ENCODE measurements around the gene SLC25A41. TPM values are rescaled to one million over a fixed set of nuclear protein-coding genes. Genes with fewer than 3 reads are reported as not detected.

SLC25A41 gene
- total and polyA plus RNA-seq, 2 experiments from 2014 or later: 0.27 to 0.50 TPM

- H3K79me2 ChIP-seq: peaks cover 30% of the 10 kb centered on the region
- TF ChIP-seq EZH2phosphoT487 (IDR thresholded peaks at IDR 0.05; ENCODE audit: low read depth, severe bottlenecking, unreplicated experiment) (no peak), CTCF (IDR thresholded peaks at IDR 0.05; ENCODE audit: poor library complexity) (no peak), EZH2 (IDR thresholded peaks at IDR 0.05; ENCODE audit: borderline replicate concordance) (no peak)
- no peaks in the 10 kb centered on the region for H4K20me1 ChIP-seq (ENCODE audit: insufficient read depth, poor library complexity, severe bottlenecking)
- no peaks in the 10 kb centered on the region for H3K9me2 ChIP-seq (replicated peaks; ENCODE audit: insufficient read depth)
- no peak for DNase-seq (ENCODE audit: low spot score)
- H3K27me3 ChIP-seq: no peaks in the 10 kb centered on the region
- peak overlapping the region; percentile 98 for H3K27ac ChIP-seq
- peaks cover 8% of the 10 kb centered on the region for H3K4me1 ChIP-seq (ENCODE audit: insufficient read depth)
- no peaks in the 10 kb centered on the region for H3K9me3 ChIP-seq (ENCODE audit: low read depth)
- H2AFZ ChIP-seq: peak overlapping the region; percentile 68
- 20% methylated on average over 14 of the region's 14 CpGs for WGBS (ENCODE audit: low lambda C conversion rate, missing lambda C conversion rate)
- no peaks in the 10 kb centered on the region for H3K36me3 ChIP-seq (replicated peaks; ENCODE audit: insufficient read depth, low read depth)
- H3K4me2 ChIP-seq: peak overlapping the region; percentile 82
- peak overlapping the region; percentile 32 for H3K4me3 ChIP-seq
These were observed 39.6 kb downstream of the SLC25A41 start for GRCh38 chr19:6393983-6394412.

- Histone ChIP-seq H3K79me2 (peaks cover 30% of the 10 kb centered on the region), H3K4me1 (ENCODE audit: insufficient read depth) (peaks cover 8% of the 10 kb centered on the region), H3K9me3 (ENCODE audit: low read depth) (no peaks in the 10 kb centered on the region), H3K36me3 (replicated peaks; ENCODE audit: insufficient read depth, low read depth) (no peaks in the 10 kb centered on the region), H3K27me3 (no peaks in the 10 kb centered on the region), H3K4me3 (peak within 1 kb of the TSS; percentile 44), H2AFZ (peak within 1 kb of the TSS; percentile 68), H3K4me2 (peak within 1 kb of the TSS; percentile 82), H3K27ac (peak within 1 kb of the TSS; percentile 98), H4K20me1 (ENCODE audit: insufficient read depth, poor library complexity, severe bottlenecking) (no peaks in the 10 kb centered on the region), H3K9me2 (replicated peaks; ENCODE audit: insufficient read depth) (no peaks in the 10 kb centered on the region)
- 1% methylated on average over 52 of the region's 69 CpGs for WGBS (ENCODE audit: low lambda C conversion rate, missing lambda C conversion rate)
- peak; percentile 99 for DNase-seq (ENCODE audit: low spot score)
- TF ChIP-seq EZH2 (IDR thresholded peaks at IDR 0.05; ENCODE audit: borderline replicate concordance) (no peak), EZH2phosphoT487 (IDR thresholded peaks at IDR 0.05; ENCODE audit: low read depth, severe bottlenecking, unreplicated experiment) (no peak), CTCF (IDR thresholded peaks at IDR 0.05; ENCODE audit: poor library complexity) (peak; percentile 11)
These were observed 40.2 kb downstream of the SLC25A41 start, which contains the start of gene GTF2F1 for GRCh38 chr19:6393074-6393982. TSS of gene GTF2F1 (minus strand) at chr19:6393164. CDS start at chr19:6392995, 169 bp downstream.

GRCh38 chr19:6392221-6393073 is 41.1 kb downstream of the SLC25A41 start:
- no peaks in the 10 kb centered on the region for H3K36me3 ChIP-seq (replicated peaks; ENCODE audit: insufficient read depth, low read depth)
- no peaks in the 10 kb centered on the region for H3K9me2 ChIP-seq (replicated peaks; ENCODE audit: insufficient read depth)
- H3K4me2 ChIP-seq: peak overlapping the region; percentile 82
- TF ChIP-seq EZH2 (IDR thresholded peaks at IDR 0.05; ENCODE audit: borderline replicate concordance) (no peak), EZH2phosphoT487 (IDR thresholded peaks at IDR 0.05; ENCODE audit: low read depth, severe bottlenecking, unreplicated experiment) (no peak), CTCF (IDR thresholded peaks at IDR 0.05; ENCODE audit: poor library complexity) (no peak)
- H3K4me1 ChIP-seq (ENCODE audit: insufficient read depth): peaks cover 8% of the 10 kb centered on the region
- 10% methylated on average over 27 of the region's 30 CpGs for WGBS (ENCODE audit: low lambda C conversion rate, missing lambda C conversion rate)
- H3K79me2 ChIP-seq: peaks cover 30% of the 10 kb centered on the region
- H3K27me3 ChIP-seq: no peaks in the 10 kb centered on the region
- no peak for DNase-seq (ENCODE audit: low spot score)
- peak overlapping the region; percentile 68 for H2AFZ ChIP-seq
- no peaks in the 10 kb centered on the region for H4K20me1 ChIP-seq (ENCODE audit: insufficient read depth, poor library complexity, severe bottlenecking)
- peak overlapping the region; percentile 44 for H3K4me3 ChIP-seq
- no peaks in the 10 kb centered on the region for H3K9me3 ChIP-seq (ENCODE audit: low read depth)
- H3K27ac ChIP-seq: peak overlapping the region; percentile 98
